ENCODE results near the gene CRAT. TPM values are rescaled to one million over a fixed set of nuclear protein-coding genes. Genes with fewer than 3 reads are reported as not detected.

The CRAT gene
- total RNA-seq, 4 donors from 2014 or later, result 59.6 to 91.2 (median 67.5) TPM

GRCh38 chr9:129075996-129076639, 34.5 kb downstream of the CRAT start:
- Histone ChIP-seq H3K27ac (no peak overlapping the region), H3K27me3 (no peaks in the 10 kb centered on the region), H3K36me3 (peaks cover 0 to 6% of the 10 kb centered on the region in 2 donors), H3K4me3 (no peak overlapping the region), H3K4me1 (peaks cover 0 to 8% (median 3%) of the 10 kb centered on the region in 3 donors), H3K9me3 (no peaks in the 10 kb centered on the region)
- TF ChIP-seq EP300 (IDR thresholded peaks at IDR 0.05), result no peak
- no peak for TF ChIP-seq POLR2A (IDR thresholded peaks at IDR 0.05)
- no peak for TF ChIP-seq CTCF (IDR thresholded peaks at IDR 0.05)
- TF ChIP-seq POLR2AphosphoS5 (IDR thresholded peaks at IDR 0.05), result no peak
- WGBS, 2 donors (ENCODE audit: low coverage in 1 of 2), result 64 to 80% methylated on average over 1 to 4 of the region's 16 CpGs
- no peak for ATAC-seq

- WGBS, 2 donors (ENCODE audit: low coverage in 1 of 2), result 93% methylated on average over 3 of the region's 3 CpGs; no CpG with 5 or more reads in 1 of the 2 donors
- no peak for ATAC-seq
- TF ChIP-seq POLR2A (IDR thresholded peaks at IDR 0.05) (no peak), EP300 (IDR thresholded peaks at IDR 0.05) (no peak), POLR2AphosphoS5 (IDR thresholded peaks at IDR 0.05) (no peak), CTCF (IDR thresholded peaks at IDR 0.05) (no peak)
Observed at GRCh38 chr9:129074106-129074505, 36.5 kb downstream of the CRAT start.

GRCh38 chr9:129073404-129073803, 37.2 kb downstream of the CRAT start:
- Histone ChIP-seq H3K4me1 (no peaks in the 10 kb centered on the region), H3K27me3 (no peaks in the 10 kb centered on the region), H3K36me3 (peaks cover 0 to 33% of the 10 kb centered on the region in 2 donors), H3K9me3 (no peaks in the 10 kb centered on the region), H3K4me3 (no peak overlapping the region), H3K27ac (no peak overlapping the region)
- ATAC-seq, result no peak
- TF ChIP-seq POLR2AphosphoS5 (IDR thresholded peaks at IDR 0.05), result no peak
- no peak for TF ChIP-seq CTCF (IDR thresholded peaks at IDR 0.05)
- no peak for TF ChIP-seq POLR2A (IDR thresholded peaks at IDR 0.05)
- TF ChIP-seq EP300 (IDR thresholded peaks at IDR 0.05), result no peak
- 74 to 86% methylated on average over 5 to 7 of the region's 8 CpGs for WGBS, 2 donors (ENCODE audit: low coverage in 1 of 2)

More at GRCh38 chr9:129074106-129074505, 36.5 kb downstream of the CRAT start:
- H3K9me3 ChIP-seq, result no peaks in the 10 kb centered on the region
- H3K27ac ChIP-seq, result no peak overlapping the region
- no peaks in the 10 kb centered on the region for H3K4me1 ChIP-seq
- no peaks in the 10 kb centered on the region for H3K27me3 ChIP-seq
- no peak overlapping the region for H3K4me3 ChIP-seq
- peaks cover 0 to 26% of the 10 kb centered on the region in 2 donors for H3K36me3 ChIP-seq

GRCh38 chr9:129072171-129072570, 38.4 kb downstream of the CRAT start:
- Histone ChIP-seq H3K27ac (no peak overlapping the region), H3K4me1 (no peaks in the 10 kb centered on the region), H3K36me3 (peaks cover 0 to 45% of the 10 kb centered on the region in 2 donors), H3K4me3 (no peak overlapping the region), H3K9me3 (no peaks in the 10 kb centered on the region), H3K27me3 (no peaks in the 10 kb centered on the region)
- TF ChIP-seq POLR2A (IDR thresholded peaks at IDR 0.05) (no peak), POLR2AphosphoS5 (IDR thresholded peaks at IDR 0.05) (no peak), CTCF (IDR thresholded peaks at IDR 0.05) (no peak), EP300 (IDR thresholded peaks at IDR 0.05) (no peak)
- 17 to 39% methylated on average over 3 of the region's 9 CpGs for WGBS, 2 donors (ENCODE audit: low coverage in 1 of 2)
- ATAC-seq, result no peak

GRCh38 chr9:129071526-129072126, 39.0 kb downstream of the CRAT start:
- Histone ChIP-seq H3K4me3 (no peak overlapping the region), H3K36me3 (peaks cover 0 to 47% of the 10 kb centered on the region in 2 donors), H3K27me3 (no peaks in the 10 kb centered on the region), H3K4me1 (no peaks in the 10 kb centered on the region), H3K9me3 (no peaks in the 10 kb centered on the region), H3K27ac (no peak overlapping the region)
- no peak for TF ChIP-seq POLR2AphosphoS5 (IDR thresholded peaks at IDR 0.05)
- no peak for TF ChIP-seq EP300 (IDR thresholded peaks at IDR 0.05)
- TF ChIP-seq POLR2A (IDR thresholded peaks at IDR 0.05), result no peak
- TF ChIP-seq CTCF (IDR thresholded peaks at IDR 0.05), result no peak
- 45 to 52% methylated on average over 5 to 6 of the region's 10 CpGs for WGBS, 2 donors (ENCODE audit: low coverage in 1 of 2)
- no peak for ATAC-seq
